OCI-LY3 (cell line): Measurements from ENCODE around the gene NTN5.
A peak's percentile ranks its signal among the peaks of the same experiment; 100 is the strongest.

Source experiments
- H2AFZ ChIP-seq: fragments of 200-600, 300-600 bp; shearing (Covaris generic); 2 replicates; pipeline ENCODE4 v1.6.0; 2014; ENCODE audit warnings: antibody characterized with exemption, low read depth, low read length
- H3K27ac ChIP-seq: fragments of 200-600, 300-600 bp; sonication (generic); 2 replicates; pipeline ENCODE4 v1.5.1; 2014; ENCODE audit warnings: mild to moderate bottlenecking, low read length, moderate library complexity, mixed read lengths
- H3K27me3 ChIP-seq: fragments of 200-600, 300-600 bp; sonication (generic); 2 replicates; pipeline ENCODE4 v1.6.1; 2014; ENCODE audit warnings: low read depth, low read length, mixed read lengths
- H3K36me3 ChIP-seq: fragments of 200-600, 300-600 bp; sonication (generic); replicated peaks from 2 replicates; pipeline ENCODE3; 2014; ENCODE audit warnings: low read depth, low read length, mixed read lengths
- H3K4me1 ChIP-seq: fragments of 300-600, 200-600 bp; sonication (generic); 2 replicates; pipeline ENCODE4 v1.6.1; 2014; ENCODE audit warnings: low read length, mixed read lengths
- H3K4me2 ChIP-seq: fragments of 200-600, 300-600 bp; sonication (generic); 2 replicates; pipeline ENCODE4 v1.6.1; 2014; ENCODE audit warnings: low read length, mixed read lengths
- H3K4me3 ChIP-seq: fragments of 300-600, 200-600 bp; sonication (generic); 2 replicates; pipeline ENCODE4 v1.5.1; 2014; ENCODE audit warnings: antibody characterized with exemption, mild to moderate bottlenecking, low read length, moderate library complexity
- H3K79me2 ChIP-seq: fragments of 300-600, 200-600 bp; shearing (Covaris generic); 2 replicates; pipeline ENCODE4 v1.6.1; 2014; ENCODE audit warnings: mild to moderate bottlenecking, low read length, mixed read lengths
- H3K9ac ChIP-seq: fragments of 300-600, 200-600 bp; shearing (Covaris generic); 2 replicates; pipeline ENCODE4 v1.6.0; 2014; ENCODE audit warnings: mild to moderate bottlenecking, low read length, moderate library complexity
- H3K9me3 ChIP-seq: fragments of 200-600, 300-600 bp; shearing (Covaris generic); 2 replicates; pipeline ENCODE4 v1.6.1; 2014; ENCODE audit warnings: low read length, mixed read lengths; ENCODE audit not compliant: insufficient read depth
- H4K20me1 ChIP-seq: fragments of 200-600, 300-600 bp; sonication (generic); 2 replicates; pipeline ENCODE4 v1.6.1; 2016; ENCODE audit warnings: low read length, mixed read lengths; ENCODE audit not compliant: insufficient read depth
- EZH2phosphoT487 ChIP-seq: fragments of 200-600 bp; shearing (Covaris generic); IDR thresholded peaks from 2 replicates; pipeline ENCODE4 v1.6.1; 2018; ENCODE audit warnings: antibody characterized with exemption, mixed run types, low read depth
- TF ChIP-seq, protein P1 (sequence below): fragments of 200-600, 300-600 bp; sonication (generic); IDR thresholded peaks from 2 replicates; pipeline ENCODE4 v1.5.1; 2014; ENCODE audit warnings: antibody characterized with exemption, low read length, low read depth

The NTN5 gene, protein sequence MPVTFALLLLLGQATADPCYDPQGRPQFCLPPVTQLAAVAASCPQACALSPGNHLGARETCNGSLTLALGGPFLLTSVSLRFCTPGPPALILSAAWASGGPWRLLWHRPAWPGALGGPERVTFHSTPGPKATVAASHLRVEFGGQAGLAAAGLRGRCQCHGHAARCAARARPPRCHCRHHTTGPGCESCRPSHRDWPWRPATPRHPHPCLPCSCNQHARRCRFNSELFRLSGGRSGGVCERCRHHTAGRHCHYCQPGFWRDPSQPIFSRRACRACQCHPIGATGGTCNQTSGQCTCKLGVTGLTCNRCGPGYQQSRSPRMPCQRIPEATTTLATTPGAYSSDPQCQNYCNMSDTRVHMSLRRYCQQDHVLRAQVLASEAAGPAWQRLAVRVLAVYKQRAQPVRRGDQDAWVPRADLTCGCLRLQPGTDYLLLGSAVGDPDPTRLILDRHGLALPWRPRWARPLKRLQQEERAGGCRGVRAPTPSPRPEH

GRCh38 chr19:48672994-48673393 is at the start of gene NTN5:
NTN5 (minus strand) TSS chr19:48673017; CDS start chr19:48670986, 2,031 bp downstream.
- no peaks in the 10 kb centered on the region for H3K79me2 ChIP-seq
- H3K27ac ChIP-seq, result no peak within 1 kb of the TSS
- no peaks in the 10 kb centered on the region for H3K27me3 ChIP-seq
- no peaks in the 10 kb centered on the region for H4K20me1 ChIP-seq
- H3K4me3 ChIP-seq, result no peak within 1 kb of the TSS
- H3K4me1 ChIP-seq, result peaks cover 5% of the 10 kb centered on the region
- H3K36me3 ChIP-seq, result no peaks in the 10 kb centered on the region
- no peak within 1 kb of the TSS for H3K4me2 ChIP-seq
- TF ChIP-seq, protein P1, sequence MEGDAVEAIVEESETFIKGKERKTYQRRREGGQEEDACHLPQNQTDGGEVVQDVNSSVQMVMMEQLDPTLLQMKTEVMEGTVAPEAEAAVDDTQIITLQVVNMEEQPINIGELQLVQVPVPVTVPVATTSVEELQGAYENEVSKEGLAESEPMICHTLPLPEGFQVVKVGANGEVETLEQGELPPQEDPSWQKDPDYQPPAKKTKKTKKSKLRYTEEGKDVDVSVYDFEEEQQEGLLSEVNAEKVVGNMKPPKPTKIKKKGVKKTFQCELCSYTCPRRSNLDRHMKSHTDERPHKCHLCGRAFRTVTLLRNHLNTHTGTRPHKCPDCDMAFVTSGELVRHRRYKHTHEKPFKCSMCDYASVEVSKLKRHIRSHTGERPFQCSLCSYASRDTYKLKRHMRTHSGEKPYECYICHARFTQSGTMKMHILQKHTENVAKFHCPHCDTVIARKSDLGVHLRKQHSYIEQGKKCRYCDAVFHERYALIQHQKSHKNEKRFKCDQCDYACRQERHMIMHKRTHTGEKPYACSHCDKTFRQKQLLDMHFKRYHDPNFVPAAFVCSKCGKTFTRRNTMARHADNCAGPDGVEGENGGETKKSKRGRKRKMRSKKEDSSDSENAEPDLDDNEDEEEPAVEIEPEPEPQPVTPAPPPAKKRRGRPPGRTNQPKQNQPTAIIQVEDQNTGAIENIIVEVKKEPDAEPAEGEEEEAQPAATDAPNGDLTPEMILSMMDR, result no peak
- TF ChIP-seq EZH2phosphoT487, result no peak
- no peak within 1 kb of the TSS for H3K9ac ChIP-seq
- no peak within 1 kb of the TSS for H2AFZ ChIP-seq
- no peaks in the 10 kb centered on the region for H3K9me3 ChIP-seq

DNA sequence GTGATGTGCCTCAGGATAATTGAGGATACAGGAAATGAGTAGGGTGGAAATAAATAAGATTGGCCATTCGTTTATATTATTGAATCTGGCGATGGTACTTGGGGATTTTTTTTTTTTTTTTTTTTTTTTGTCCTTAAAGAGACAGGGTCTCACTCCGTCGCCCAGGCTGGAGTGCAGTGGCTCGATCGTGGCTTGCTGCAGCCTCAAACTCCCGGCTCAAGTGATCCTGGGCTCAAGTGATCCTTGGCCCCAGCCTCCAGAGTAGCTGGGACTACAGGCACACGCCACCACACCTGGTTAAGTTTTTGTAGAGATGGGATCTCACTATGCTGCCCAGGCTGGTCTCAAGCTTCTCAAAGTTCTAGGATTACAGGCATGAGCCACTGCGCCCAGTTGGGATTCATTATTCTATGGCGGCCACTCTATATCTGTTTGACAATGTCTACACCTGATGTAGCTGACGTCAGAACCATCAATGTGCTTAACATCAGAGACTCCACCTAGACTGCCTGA is 49.4 kb upstream of the NTN5 start:
- peaks cover 31% of the 10 kb centered on the region for H3K4me1 ChIP-seq
- H3K36me3 ChIP-seq, result peaks cover 10% of the 10 kb centered on the region
- no peaks in the 10 kb centered on the region for H3K27me3 ChIP-seq
- no peak overlapping the region for H3K27ac ChIP-seq
- no peak for TF ChIP-seq EZH2phosphoT487
- TF ChIP-seq, protein P1, result no peak
- no peak overlapping the region for H3K9ac ChIP-seq
- H3K9me3 ChIP-seq, result no peaks in the 10 kb centered on the region
- H3K4me2 ChIP-seq, result no peak overlapping the region
- no peaks in the 10 kb centered on the region for H4K20me1 ChIP-seq
- no peak overlapping the region for H2AFZ ChIP-seq
- H3K4me3 ChIP-seq, result no peak overlapping the region
- H3K79me2 ChIP-seq, result no peaks in the 10 kb centered on the region

DNA sequence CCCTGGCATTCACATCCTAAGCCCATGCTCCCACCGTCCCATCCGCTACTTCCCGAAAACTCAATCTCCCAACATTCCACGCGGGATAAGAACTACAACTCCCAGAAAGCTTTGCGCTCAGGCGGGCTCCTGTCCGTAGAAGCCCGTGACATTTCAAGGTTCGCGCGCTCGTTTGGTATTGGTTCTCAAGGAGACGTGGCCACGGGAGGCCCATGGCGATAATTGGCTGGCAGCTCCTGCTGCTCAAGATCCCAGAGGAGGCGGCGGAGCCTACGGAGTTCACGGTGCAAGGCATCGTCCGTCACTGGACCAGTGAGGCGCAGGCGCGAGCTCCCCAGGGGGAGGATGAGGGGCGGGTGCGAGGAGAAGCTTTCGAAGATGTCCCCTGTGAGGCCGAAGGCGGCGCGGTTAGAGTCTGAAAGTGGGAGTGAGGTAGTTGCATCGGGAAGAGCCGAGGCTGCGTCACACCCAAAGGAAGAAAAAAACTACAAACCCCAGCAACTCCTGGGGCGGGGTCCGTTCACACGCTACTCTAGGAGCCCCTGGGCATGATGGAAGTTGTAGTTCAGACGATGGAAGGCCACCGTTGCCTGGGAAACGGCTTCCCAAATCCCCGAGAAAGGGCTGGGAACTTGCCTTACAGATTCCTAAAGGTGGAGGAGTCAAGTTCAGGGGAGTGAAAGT is 47.9 kb upstream of the NTN5 start:
- peak overlapping the region; percentile 83 for H2AFZ ChIP-seq
- no peak for TF ChIP-seq EZH2phosphoT487
- TF ChIP-seq, protein P1, result no peak
- peaks cover 20% of the 10 kb centered on the region for H3K4me1 ChIP-seq

DNA sequence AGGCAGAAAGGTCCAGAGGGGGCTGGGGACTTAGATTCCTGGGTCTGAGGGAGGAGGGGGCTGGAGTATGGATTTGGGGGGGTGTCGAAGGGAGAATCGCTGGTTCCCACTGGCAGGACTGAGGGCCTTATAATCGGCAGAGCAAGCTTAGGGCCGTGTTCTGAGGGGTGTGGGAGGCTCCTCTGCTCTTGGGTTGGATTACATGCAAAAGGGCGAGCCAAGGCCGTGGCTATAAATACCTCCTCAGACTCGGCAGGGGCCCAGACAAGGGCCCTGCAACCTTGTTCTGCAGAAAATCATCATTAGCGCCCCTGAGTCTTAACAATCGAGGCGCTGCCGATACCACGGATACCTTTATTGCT is 47.4 kb upstream of the NTN5 start:
- Histone ChIP-seq H3K79me2 (no peaks in the 10 kb centered on the region; the same call in 1 of the 2 replicates), H4K20me1 (no peaks in the 10 kb centered on the region), H3K4me2 (peak overlapping the region; percentile 90), H3K27me3 (no peaks in the 10 kb centered on the region), H3K9me3 (no peaks in the 10 kb centered on the region), H3K9ac (peak overlapping the region; percentile 87), H3K36me3 (no peaks in the 10 kb centered on the region), H3K4me3 (peak overlapping the region; percentile 83), H3K4me1 (peaks cover 19% of the 10 kb centered on the region), H3K27ac (no peak overlapping the region; the same call in 1 of the 2 replicates), H2AFZ (peak overlapping the region; percentile 59)
- TF ChIP-seq, protein P1, result no peak
- no peak for TF ChIP-seq EZH2phosphoT487

More for the DNA sequence above, 47.9 kb upstream of the NTN5 start:
- H4K20me1 ChIP-seq, result no peaks in the 10 kb centered on the region
- H3K79me2 ChIP-seq, result no peaks in the 10 kb centered on the region
- H3K9ac ChIP-seq, result peak overlapping the region; percentile 87
- H3K9me3 ChIP-seq, result no peaks in the 10 kb centered on the region
- H3K4me3 ChIP-seq, result peak overlapping the region; percentile 83
- peak overlapping the region; percentile 72 for H3K27ac ChIP-seq
- H3K4me2 ChIP-seq, result peak overlapping the region; percentile 90
- H3K27me3 ChIP-seq, result no peaks in the 10 kb centered on the region
- peaks cover 3% of the 10 kb centered on the region for H3K36me3 ChIP-seq
